ENCODE data around the gene KCNAB1.

DNA sequence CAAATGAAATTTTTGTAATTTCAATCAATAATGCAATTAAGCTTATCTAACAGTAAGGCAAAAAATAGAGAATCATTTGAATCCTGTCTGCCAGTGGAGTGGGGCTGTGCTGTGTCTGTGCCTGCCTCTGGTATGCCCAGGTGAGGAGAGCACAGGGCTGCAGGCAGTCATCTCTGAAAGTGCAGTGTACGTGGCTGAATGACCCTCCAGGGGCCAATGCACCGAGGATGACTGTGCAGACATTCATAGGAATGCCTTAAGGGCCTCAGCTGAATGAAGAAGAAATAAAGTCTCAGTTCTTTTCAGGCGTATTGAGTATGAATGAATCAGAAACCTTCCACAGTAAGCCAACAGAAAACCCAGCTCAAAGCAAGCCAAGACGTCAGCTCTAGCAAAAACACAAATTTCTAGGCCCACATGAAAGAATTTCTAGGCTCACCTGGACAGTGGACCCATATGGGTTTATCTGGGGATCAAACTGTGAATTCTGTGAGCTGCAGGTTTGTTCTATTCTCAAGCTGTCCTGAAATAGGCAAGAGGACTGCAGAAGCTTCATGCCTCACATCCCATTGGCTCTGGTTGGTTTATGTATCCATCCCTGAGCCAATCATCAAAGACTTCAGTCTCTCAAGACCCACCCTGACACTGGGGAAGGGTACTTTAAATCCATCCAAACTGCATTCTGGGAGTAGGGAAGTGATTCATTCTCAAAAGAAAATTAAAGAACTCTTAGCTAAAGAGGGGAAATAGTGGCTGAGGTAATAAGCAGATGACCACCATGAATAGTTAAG, 311.2 kb downstream of the KCNAB1 start:
- TF ChIP-seq, protein P1, sequence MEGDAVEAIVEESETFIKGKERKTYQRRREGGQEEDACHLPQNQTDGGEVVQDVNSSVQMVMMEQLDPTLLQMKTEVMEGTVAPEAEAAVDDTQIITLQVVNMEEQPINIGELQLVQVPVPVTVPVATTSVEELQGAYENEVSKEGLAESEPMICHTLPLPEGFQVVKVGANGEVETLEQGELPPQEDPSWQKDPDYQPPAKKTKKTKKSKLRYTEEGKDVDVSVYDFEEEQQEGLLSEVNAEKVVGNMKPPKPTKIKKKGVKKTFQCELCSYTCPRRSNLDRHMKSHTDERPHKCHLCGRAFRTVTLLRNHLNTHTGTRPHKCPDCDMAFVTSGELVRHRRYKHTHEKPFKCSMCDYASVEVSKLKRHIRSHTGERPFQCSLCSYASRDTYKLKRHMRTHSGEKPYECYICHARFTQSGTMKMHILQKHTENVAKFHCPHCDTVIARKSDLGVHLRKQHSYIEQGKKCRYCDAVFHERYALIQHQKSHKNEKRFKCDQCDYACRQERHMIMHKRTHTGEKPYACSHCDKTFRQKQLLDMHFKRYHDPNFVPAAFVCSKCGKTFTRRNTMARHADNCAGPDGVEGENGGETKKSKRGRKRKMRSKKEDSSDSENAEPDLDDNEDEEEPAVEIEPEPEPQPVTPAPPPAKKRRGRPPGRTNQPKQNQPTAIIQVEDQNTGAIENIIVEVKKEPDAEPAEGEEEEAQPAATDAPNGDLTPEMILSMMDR (IDR thresholded peaks at IDR 0.05): no peak
- TF ChIP-seq POLR2A (IDR thresholded peaks at IDR 0.05): no peak

All from lower leg skin (tissue), 3 donors.